SK-N-SH (cell line): ENCODE results near the gene TNFRSF1A. TPM values are rescaled to one million over a fixed set of nuclear protein-coding genes. Genes with fewer than 3 reads are reported as not detected.

Experiments used
- CTCF ChIA-PET: fragments of 300-600, 350-600 bp; formaldehyde crosslinking; extraction: SDS; loops from one replicate; lab custom pipeline; 2021; lab: Yijun Ruan, JAX
- POLR2A ChIA-PET: fragments of 350-600 bp; sonication (Branson Sonifier 250); formaldehyde crosslinking; extraction: SDS; loops from one replicate; lab custom pipeline; 2020; ENCODE audit warnings: antibody characterized with exemption, inconsistent platforms; lab: Yijun Ruan, JAX
- DNase-seq: peaks from one replicate; pipeline ENCODE4 v3.0.0; 2012
- H2AFZ ChIP-seq: fragments of 200-600 bp; sonication (generic); 2 replicates; pipeline ENCODE4 v1.8.1; 2016; ENCODE audit warnings: antibody characterized with exemption, mild to moderate bottlenecking, low read depth
- H3F3A ChIP-seq: fragments of 200-600 bp; sonication (generic); replicated peaks from 2 replicates; pipeline ENCODE3; 2016; ENCODE audit warnings: antibody characterized with exemption, mild to moderate bottlenecking; ENCODE audit not compliant: insufficient read depth
- H3K27ac ChIP-seq, 2 experiments: fragments of 200-500 bp in 1 of 2; fragments of 200-600 bp in 1 of 2; sonication (Bioruptor generic) in 1 of 2; sonication (generic), shearing (Covaris generic) in 1 of 2; 2 replicates each; pipeline versions ENCODE4 v1.5.1 to v1.6.1; 2014 to 2016; ENCODE audit warnings: low read depth in 2 of 2, inconsistent platforms in 1 of 2, low read length in 1 of 2, mild to moderate bottlenecking in 1 of 2, mixed read lengths in 1 of 2
- H3K27me3 ChIP-seq: fragments of 200-600 bp; sonication (generic), shearing (Covaris generic); 2 replicates; pipeline ENCODE4 v1.6.1; 2016; ENCODE audit warnings: mixed run types; ENCODE audit not compliant: insufficient read depth
- H3K36me3 ChIP-seq, 2 experiments: fragments of 200-500 bp in 1 of 2; fragments of 200-600 bp in 1 of 2; sonication (Bioruptor generic) in 1 of 2; sonication (generic) in 1 of 2; replicated peaks in 1 of 2; 2 replicates each; pipeline versions ENCODE3 to v1.5.1; 2014 to 2016; ENCODE audit warnings: low read length in 1 of 2, mild to moderate bottlenecking in 1 of 2; ENCODE audit not compliant: insufficient read depth in 2 of 2, control insufficient read depth in 1 of 2
- H3K4me1 ChIP-seq, 2 experiments: fragments of 200-500 bp in 1 of 2; fragments of 200-600 bp in 1 of 2; sonication (Bioruptor generic) in 1 of 2; sonication (generic), shearing (Covaris generic) in 1 of 2; 2 replicates each; pipeline versions ENCODE4 v1.5.1 to v1.6.1; 2014 to 2016; ENCODE audit warnings: low read depth in 1 of 2, low read length in 1 of 2, mixed run types in 1 of 2; ENCODE audit not compliant: insufficient read depth in 2 of 2, control insufficient read depth in 1 of 2
- H3K4me2 ChIP-seq: fragments of 200-600 bp; sonication (generic), shearing (Covaris generic); 2 replicates; pipeline ENCODE4 v1.6.1; 2017; ENCODE audit warnings: mixed run types
- H3K4me3 ChIP-seq, 2 experiments: fragments of 200-500 bp in 1 of 2; fragments of 200-600 bp in 1 of 2; sonication (Bioruptor generic) in 1 of 2; sonication (generic), shearing (Covaris generic) in 1 of 2; 2 replicates each; pipeline versions ENCODE4 v1.5.1 to v1.8.1; 2014 to 2016; ENCODE audit warnings: low read depth in 2 of 2, inconsistent platforms in 1 of 2, low read length in 1 of 2, mild to moderate bottlenecking in 1 of 2, mixed read lengths in 1 of 2, moderate library complexity in 1 of 2
- H3K79me2 ChIP-seq: fragments of 200-600 bp; sonication (generic); 2 replicates; pipeline ENCODE4 v1.8.1; 2017; ENCODE audit warnings: mild to moderate bottlenecking; ENCODE audit not compliant: insufficient read depth
- H3K9ac ChIP-seq: fragments of 200-600 bp; sonication (generic); 2 replicates; pipeline ENCODE4 v1.6.1; 2017; ENCODE audit warnings: mixed run types
- H3K9me2 ChIP-seq: fragments of 200-600 bp; sonication (generic); 2 replicates; pipeline ENCODE4 v1.6.1; 2017; ENCODE audit warnings: mixed run types
- H3K9me3 ChIP-seq: fragments of 200-600 bp; sonication (generic); 2 replicates; pipeline ENCODE4 v1.6.1; 2017; ENCODE audit warnings: mixed run types, mild to moderate bottlenecking, moderate library complexity
- H4K20me1 ChIP-seq: fragments of 200-600 bp; sonication (generic); 2 replicates; pipeline ENCODE4 v1.6.1; 2017; ENCODE audit warnings: mild to moderate bottlenecking, mixed run types; ENCODE audit not compliant: insufficient read depth
- CHD2 ChIP-seq: fragments of 150-350 bp; IDR thresholded peaks from 2 replicates; pipeline ENCODE4 v1.6.1; 2018; ENCODE audit warnings: low read length; ENCODE audit not compliant: partially characterized antibody
- FOSL2 ChIP-seq: IDR thresholded peaks from 2 replicates; pipeline ENCODE4 v1.4.0; 2012; ENCODE audit warnings: low read depth, mild to moderate bottlenecking, moderate library complexity, borderline replicate concordance
- MEF2A ChIP-seq: IDR thresholded peaks from 2 replicates; pipeline ENCODE4 v1.4.0; 2012; ENCODE audit warnings: low read depth, borderline replicate concordance
- MXI1 ChIP-seq: IDR thresholded peaks from 2 replicates; pipeline ENCODE4 v1.6.1; 2012; ENCODE audit warnings: mild to moderate bottlenecking, low read depth, low read length, improper control_type of control experiment
- NFIC ChIP-seq: IDR thresholded peaks from 2 replicates; pipeline ENCODE4 v1.4.0; 2012; ENCODE audit warnings: borderline replicate concordance
- RFX5 ChIP-seq: IDR thresholded peaks from 2 replicates; pipeline ENCODE4 v1.6.1; 2012; ENCODE audit warnings: mild to moderate bottlenecking, improper control_type of control experiment, low read length
- RXRA ChIP-seq: IDR thresholded peaks from 2 replicates; pipeline ENCODE4 v1.4.0; 2012; ENCODE audit warnings: low read depth, mild to moderate bottlenecking, borderline replicate concordance
- TAF1 ChIP-seq: IDR thresholded peaks from 2 replicates; pipeline ENCODE4 v1.6.1; 2012; ENCODE audit warnings: low read depth, mild to moderate bottlenecking, low read length, moderate library complexity, borderline replicate concordance
- TCF12 ChIP-seq: IDR thresholded peaks from 2 replicates; pipeline ENCODE4 v1.4.0; 2012
- WGBS: methylation state at CpG from one replicate; pipeline ENCODE4 v1.1.6; 2017; ENCODE audit warnings: low lambda C conversion rate; 5-methylcytosine and 5-hydroxymethylcytosine counted together
- polyA plus RNA-seq, 3 experiments: library from polyadenylated mRNA; depleted of rRNA; stranded (reverse); fragments of >200 nt; gene quantifications; 2 replicates each; pipeline ENCODE4 v1.2.3, GENCODE V29; 2012
- TF ChIP-seq, protein P1 (sequence below): IDR thresholded peaks from 2 replicates; pipeline ENCODE4; 2012

Gene TNFRSF1A
- polyA plus RNA-seq, 1 of the 3 experiments (the other 2 are of a cell fraction), result 92.9 TPM

DNA sequence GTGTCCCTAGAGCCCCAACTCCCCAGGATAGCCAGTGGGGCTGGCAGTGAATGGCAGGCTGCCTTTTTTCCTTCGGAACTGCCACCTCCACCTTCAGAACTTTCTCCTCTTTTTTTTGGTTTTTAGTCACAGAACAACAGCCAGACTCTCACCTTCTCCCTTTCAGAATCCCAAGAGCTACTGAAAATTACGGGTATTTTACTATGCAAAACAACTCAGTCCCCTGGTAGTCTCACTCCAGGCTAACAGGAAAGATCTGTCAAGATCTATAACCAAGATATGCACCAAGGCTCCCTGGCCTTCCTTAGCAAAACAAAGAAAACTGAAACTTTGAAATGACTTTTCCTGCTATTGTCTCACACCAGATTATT, 18.9 kb downstream of the TNFRSF1A start:
- Histone ChIP-seq H3F3A (peaks cover 50% of the 10 kb centered on the region), H3K4me3 (no peak overlapping the region), H3K27ac (peak overlapping the region; percentile 70 to 87; a peak in 3 of 4 replicates), H3K9ac (peak overlapping the region; percentile 12; the same call in 1 of the 2 replicates), H3K9me3 (no peaks in the 10 kb centered on the region), H3K4me2 (peak overlapping the region; percentile 64; the same call in 1 of the 2 replicates), H4K20me1 (no peaks in the 10 kb centered on the region; the same call in 1 of the 2 replicates), H3K4me1 (peaks cover 9 to 23% of the 10 kb centered on the region in 2 experiments; a peak in 3 of 4 replicates), H3K79me2 (no peaks in the 10 kb centered on the region), H3K27me3 (no peaks in the 10 kb centered on the region), H2AFZ (no peak overlapping the region), H3K36me3 (peaks cover 3 to 5% of the 10 kb centered on the region in 2 experiments), H3K9me2 (no peaks in the 10 kb centered on the region)
- 51% methylated on average over 2 of the region's 2 CpGs for WGBS
- TF ChIP-seq TCF12 (peak; percentile 57; the same call in 1 of the 2 replicates), TAF1 (no peak), MXI1 (no peak)
- ChIA-PET CTCF (interaction anchor here (0.6 to 2.2 kb wide), 6 partner anchors 17 to 335 kb away, joined by 3 to 16 read pairs (median 4); no protein-coding TSS in a partner anchor), POLR2A (no interaction called here)
- no peak for DNase-seq

DNA sequence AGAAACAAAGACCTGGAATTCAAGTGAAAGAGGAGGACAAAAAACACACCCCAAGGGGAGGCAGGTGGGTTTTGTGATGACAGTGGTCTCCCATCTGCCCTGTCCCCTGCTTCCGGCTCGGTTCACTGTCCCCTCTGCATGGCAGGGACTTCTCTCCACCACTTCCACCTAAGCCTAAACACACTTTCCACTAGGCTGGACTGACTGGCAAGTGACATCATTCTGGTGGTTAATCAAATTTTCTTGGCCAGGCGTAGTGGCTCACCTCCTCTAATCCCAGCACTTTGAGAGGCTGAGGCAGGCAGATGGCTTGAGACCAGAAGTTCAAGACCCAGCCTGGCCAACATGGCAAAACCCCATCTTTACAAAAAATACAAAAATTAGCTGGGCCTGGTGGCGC, 19.5 kb downstream of the TNFRSF1A start:
- 88% methylated on average over 4 of the region's 4 CpGs for WGBS
- no peak for TF ChIP-seq MEF2A
- H3K27me3 ChIP-seq, result no peaks in the 10 kb centered on the region
- H3K9ac ChIP-seq, result no peak overlapping the region
- CTCF ChIA-PET, result interaction anchor here (0.8 to 2.2 kb wide), 4 partner anchors 18 to 334 kb away, joined by 3 to 16 read pairs (median 4); no protein-coding TSS in a partner anchor
- peak overlapping the region; percentile 64; the same call in 1 of the 2 replicates for H3K4me2 ChIP-seq
- peaks cover 2 to 3% of the 10 kb centered on the region in 2 experiments for H3K36me3 ChIP-seq
- H3K4me3 ChIP-seq, result no peak overlapping the region
- no peak for DNase-seq
- H3K9me3 ChIP-seq, result no peaks in the 10 kb centered on the region
- H2AFZ ChIP-seq, result no peak overlapping the region
- H3K27ac ChIP-seq, result peak overlapping the region in 1 of 2 experiments; percentile 87; a peak in 2 of 4 replicates
- peaks cover 9 to 23% of the 10 kb centered on the region in 2 experiments; a peak in 3 of 4 replicates for H3K4me1 ChIP-seq
- peaks cover 49% of the 10 kb centered on the region for H3F3A ChIP-seq
- no peaks in the 10 kb centered on the region for H3K79me2 ChIP-seq
- POLR2A ChIA-PET, result no interaction called here
- H3K9me2 ChIP-seq, result no peaks in the 10 kb centered on the region
- H4K20me1 ChIP-seq, result no peaks in the 10 kb centered on the region; the same call in 1 of the 2 replicates

DNA sequence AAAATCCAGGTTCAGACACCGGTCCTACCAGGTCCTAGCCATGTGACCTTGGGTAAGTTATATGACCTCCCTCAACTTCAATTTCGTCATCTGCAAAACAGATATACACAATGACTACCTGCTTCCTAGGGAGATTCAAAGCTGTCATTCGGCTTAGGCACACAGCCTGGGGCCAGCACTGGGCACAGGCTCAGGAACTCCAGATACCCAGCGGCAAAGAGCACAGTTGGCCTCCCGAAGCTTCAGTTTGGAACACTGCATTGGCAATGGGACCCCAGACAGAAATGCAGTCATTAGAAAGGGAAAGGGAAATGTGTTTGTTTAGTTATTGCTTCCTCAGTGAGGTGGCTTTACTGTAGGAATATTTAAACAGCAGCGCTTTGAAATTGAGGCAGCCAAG, 20.0 kb downstream of the TNFRSF1A start:
- H3K36me3 ChIP-seq, result peaks cover 2 to 3% of the 10 kb centered on the region in 2 experiments
- peaks cover 49% of the 10 kb centered on the region for H3F3A ChIP-seq
- no peak overlapping the region for H3K4me3 ChIP-seq
- TF ChIP-seq FOSL2 (no peak), MXI1 (no peak), NFIC (no peak), CHD2 (no peak), RXRA (no peak), RFX5 (no peak)
- TF ChIP-seq, protein P1, sequence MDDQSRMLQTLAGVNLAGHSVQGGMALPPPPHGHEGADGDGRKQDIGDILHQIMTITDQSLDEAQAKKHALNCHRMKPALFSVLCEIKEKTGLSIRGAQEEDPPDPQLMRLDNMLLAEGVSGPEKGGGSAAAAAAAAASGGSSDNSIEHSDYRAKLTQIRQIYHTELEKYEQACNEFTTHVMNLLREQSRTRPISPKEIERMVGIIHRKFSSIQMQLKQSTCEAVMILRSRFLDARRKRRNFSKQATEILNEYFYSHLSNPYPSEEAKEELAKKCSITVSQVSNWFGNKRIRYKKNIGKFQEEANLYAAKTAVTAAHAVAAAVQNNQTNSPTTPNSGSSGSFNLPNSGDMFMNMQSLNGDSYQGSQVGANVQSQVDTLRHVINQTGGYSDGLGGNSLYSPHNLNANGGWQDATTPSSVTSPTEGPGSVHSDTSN, result no peak
- WGBS, result 92% methylated on average over 6 of the region's 6 CpGs
- H3K27me3 ChIP-seq, result no peaks in the 10 kb centered on the region
- CTCF ChIA-PET, result interaction anchor here (1.0 to 2.2 kb wide), 2 partner anchors 43 to 143 kb away, joined by 5 to 16 read pairs; no protein-coding TSS in a partner anchor
- H3K27ac ChIP-seq, result no peak overlapping the region; a peak in 1 of 4 replicates
- no peaks in the 10 kb centered on the region for H3K9me2 ChIP-seq
- no peaks in the 10 kb centered on the region for H3K79me2 ChIP-seq
- no peaks in the 10 kb centered on the region for H3K9me3 ChIP-seq
- H4K20me1 ChIP-seq, result no peaks in the 10 kb centered on the region; the same call in 1 of the 2 replicates
- POLR2A ChIA-PET, result no interaction called here
- no peak for DNase-seq
- H3K4me1 ChIP-seq, result peaks cover 9 to 23% of the 10 kb centered on the region in 2 experiments; a peak in 3 of 4 replicates
- H3K9ac ChIP-seq, result no peak overlapping the region
- H3K4me2 ChIP-seq, result no peak overlapping the region
- H2AFZ ChIP-seq, result no peak overlapping the region
